A673 (cell line): ENCODE measurements around the gene STT3A. TPM values are rescaled to one million over a fixed set of nuclear protein-coding genes. Genes with fewer than 3 reads are reported as not detected.
A peak's percentile ranks its signal among the peaks of the same experiment; 100 is the strongest.

Source experiments
- BruUV-seq: library from RNA; stranded (reverse); fragments of 400-500 nt; replicated peaks from 2 replicates; lab custom pipeline; 2021; lab: Mats Ljungman, UMichigan
- CTCF ChIA-PET: fragments of 300-600 bp; sonication (Branson Sonifier 250); formaldehyde crosslinking; loops from one replicate; lab custom pipeline; 2022; ENCODE audit warnings: antibody characterized with exemption; lab: Charles Lee
- POLR2A ChIA-PET: fragments of 300-600 bp; sonication (Branson Sonifier 250); formaldehyde crosslinking; loops from one replicate; lab custom pipeline; 2022; ENCODE audit warnings: antibody characterized with exemption; ENCODE audit not compliant: low non-redundant PET; lab: Charles Lee
- DNase-seq: peaks from one replicate; pipeline ENCODE4 v3.0.0-alpha.2; 2015; ENCODE audit warnings: low spot score
- H3K27ac ChIP-seq: fragments of 200-600 bp; sonication (generic); 2 replicates; pipeline ENCODE4 v1.5.1; 2016; ENCODE audit warnings: mixed run types, low read depth, mild to moderate bottlenecking, mixed read lengths, antibody characterized with exemption, low read length; ENCODE audit not compliant: poor library complexity, severe bottlenecking
- H3K27me3 ChIP-seq: fragments of 200-600 bp; sonication (generic); replicated peaks from 2 replicates; pipeline ENCODE4 v1.6.1; 2017; ENCODE audit warnings: mixed run types, low read depth, mild to moderate bottlenecking, mixed read lengths, antibody characterized with exemption, low read length; ENCODE audit not compliant: insufficient read depth, poor library complexity
- H3K36me3 ChIP-seq: fragments of 200-600 bp; sonication (generic); 2 replicates; pipeline ENCODE4 v1.6.1; 2016; ENCODE audit warnings: mixed run types, mild to moderate bottlenecking, mixed read lengths, antibody characterized with exemption, low read length; ENCODE audit not compliant: insufficient read depth, poor library complexity, severe bottlenecking
- H3K4me1 ChIP-seq: fragments of 200-600 bp; sonication (generic); 2 replicates; pipeline ENCODE4 v1.6.1; 2017; ENCODE audit warnings: mixed run types, mild to moderate bottlenecking, mixed read lengths, antibody characterized with exemption, low read length; ENCODE audit not compliant: insufficient read depth, poor library complexity, severe bottlenecking
- H3K4me3 ChIP-seq: fragments of 200-600 bp; sonication (generic); 2 replicates; pipeline ENCODE4 v1.5.1; 2016; ENCODE audit warnings: low read depth, mixed run types, mild to moderate bottlenecking, mixed read lengths, low read length; ENCODE audit not compliant: poor library complexity, severe bottlenecking
- H3K9me3 ChIP-seq: fragments of 200-600 bp; sonication (generic); 2 replicates; pipeline ENCODE4 v1.6.1; 2016; ENCODE audit warnings: mixed run types, low read depth, mild to moderate bottlenecking, mixed read lengths, antibody characterized with exemption, low read length; ENCODE audit not compliant: poor library complexity, severe bottlenecking
- CTCF ChIP-seq: fragments of 300-800, 200-600 bp; sonication (generic); conservative IDR thresholded peaks from 2 replicates; pipeline ENCODE4 v1.5.1; 2017; ENCODE audit warnings: low read depth, mild to moderate bottlenecking, antibody characterized with exemption, low read length, moderate library complexity, mixed read lengths
- EZH2 ChIP-seq: fragments of 200-600 bp; sonication (generic); IDR thresholded peaks from 2 replicates; pipeline ENCODE4 v1.6.1; 2017; ENCODE audit warnings: borderline replicate concordance, low read depth, mild to moderate bottlenecking, mixed read lengths, antibody characterized with exemption, low read length; ENCODE audit not compliant: poor library complexity, severe bottlenecking
- intact Hi-C: fragments of 100-400 bp; cut with micrococcal nuclease; formaldehyde crosslinking; loops from one replicate; pipeline ENCODE4 v1.10.0; 2022; ENCODE audit not compliant: unreplicated experiment
- total RNA-seq: library from RNA; stranded (reverse); gene quantifications from 2 replicates; pipeline ENCODE4 v1.2.3, GENCODE V29; 2021

The STT3A gene
- total RNA-seq, 1 experiment from 2014 or later = 278 TPM

GRCh38 chr11:125627236-125627910, 34.7 kb downstream of the STT3A start:
- TF ChIP-seq EZH2 (no peak), CTCF (no peak)
- Histone ChIP-seq H3K27me3 (no peaks in the 10 kb centered on the region), H3K27ac (peak overlapping the region; percentile 90), H3K36me3 (peaks cover 46% of the 10 kb centered on the region), H3K9me3 (no peaks in the 10 kb centered on the region), H3K4me3 (peak overlapping the region; percentile 59), H3K4me1 (peaks cover 19% of the 10 kb centered on the region)
- no peak for DNase-seq
- POLR2A ChIA-PET = no interaction called here
- no TSS peak for BruUV-seq
- intact Hi-C loops = loop anchor here (2.0 kb wide), 1 partner anchor 247 kb away; no protein-coding TSS in a partner anchor
- CTCF ChIA-PET = no interaction called here

- ChIA-PET CTCF (no interaction called here), POLR2A (no interaction called here)
- H3K9me3 ChIP-seq = no peaks in the 10 kb centered on the region
- H3K4me3 ChIP-seq = no peak overlapping the region
- no peaks in the 10 kb centered on the region for H3K4me1 ChIP-seq
- peaks cover 93% of the 10 kb centered on the region for H3K36me3 ChIP-seq
- no peak for DNase-seq
- no peaks in the 10 kb centered on the region for H3K27me3 ChIP-seq
- no peak for TF ChIP-seq CTCF
- no peak for TF ChIP-seq EZH2
- no peak overlapping the region for H3K27ac ChIP-seq
- no TSS peak for BruUV-seq
- intact Hi-C loops = no loop called here
Measured at GRCh38 chr11:125637840-125638239, 45.2 kb downstream of the STT3A start.

- BruUV-seq = no TSS peak
- no peak overlapping the region for H3K27ac ChIP-seq
- no peak for DNase-seq
- no peaks in the 10 kb centered on the region for H3K4me1 ChIP-seq
- intact Hi-C loops = no loop called here
- no peaks in the 10 kb centered on the region for H3K27me3 ChIP-seq
- H3K9me3 ChIP-seq = no peaks in the 10 kb centered on the region
- no peak overlapping the region for H3K4me3 ChIP-seq
- CTCF ChIA-PET = no interaction called here
- TF ChIP-seq EZH2 (no peak), CTCF (no peak)
- POLR2A ChIA-PET = no interaction called here
- peaks cover 92% of the 10 kb centered on the region for H3K36me3 ChIP-seq
Measured at GRCh38 chr11:125638315-125638714, 45.7 kb downstream of the STT3A start.
